ENCODE data around the gene TMEM242. TPM values are rescaled to one million over a fixed set of nuclear protein-coding genes. Genes with fewer than 3 reads are reported as not detected.

Gene TMEM242
- total and polyA plus RNA-seq, 7 donors: 1.8 to 10.0 (median 6.9) TPM

GRCh38 chr6:157276134-157276532, 47.2 kb downstream of the TMEM242 start:
- peaks cover 0 to 17% (median 12%) of the 10 kb centered on the region in 4 donors for H3K4me1 ChIP-seq
- no peak overlapping the region for H3K4me3 ChIP-seq
- 71 to 85% methylated on average over 3 of the region's 3 CpGs for WGBS, 2 donors
- no peaks in the 10 kb centered on the region for H3K27me3 ChIP-seq
- no peak for DNase-seq
- H3K9me3 ChIP-seq: no peaks in the 10 kb centered on the region
- no peaks in the 10 kb centered on the region for H3K36me3 ChIP-seq
- no peak for TF ChIP-seq POLR2A (IDR thresholded peaks at IDR 0.05)
- TF ChIP-seq CTCF (IDR thresholded peaks at IDR 0.05): no peak
- TF ChIP-seq EP300 (IDR thresholded peaks at IDR 0.05): no peak
- no peak for TF ChIP-seq POLR2AphosphoS5 (IDR thresholded peaks at IDR 0.05)
- H3K27ac ChIP-seq: no peak overlapping the region
- intact Hi-C loops (cut with DNase I): no loop called here

- Histone ChIP-seq H3K4me1 (peaks cover 0 to 19% (median 15%) of the 10 kb centered on the region in 4 donors), H3K36me3 (no peaks in the 10 kb centered on the region), H3K27me3 (no peaks in the 10 kb centered on the region), H3K27ac (peak overlapping the region; percentile 75 to 87 (median 84)), H3K4me3 (peak overlapping the region; percentile 40 to 72 (median 62)), H3K9me3 (no peaks in the 10 kb centered on the region)
- DNase-seq: peak; percentile 86
- 1% methylated on average over 93 of the region's 93 CpGs for WGBS, 2 donors
- TF ChIP-seq EP300 (IDR thresholded peaks at IDR 0.05): no peak
- peak in 1 of 4 donors; percentile 22 for TF ChIP-seq POLR2AphosphoS5 (IDR thresholded peaks at IDR 0.05)
- TF ChIP-seq CTCF (IDR thresholded peaks at IDR 0.05): peak in 3 of 4 experiments; percentile 17 to 91 (median 32)
- intact Hi-C loops (cut with DNase I): loop anchor here (1.0 to 2.0 kb wide), 5 partner anchors 38 to 1947 kb away; no protein-coding TSS in a partner anchor
These were observed 48.7 kb downstream of the TMEM242 start for GRCh38 chr6:157274471-157275226.

DNA sequence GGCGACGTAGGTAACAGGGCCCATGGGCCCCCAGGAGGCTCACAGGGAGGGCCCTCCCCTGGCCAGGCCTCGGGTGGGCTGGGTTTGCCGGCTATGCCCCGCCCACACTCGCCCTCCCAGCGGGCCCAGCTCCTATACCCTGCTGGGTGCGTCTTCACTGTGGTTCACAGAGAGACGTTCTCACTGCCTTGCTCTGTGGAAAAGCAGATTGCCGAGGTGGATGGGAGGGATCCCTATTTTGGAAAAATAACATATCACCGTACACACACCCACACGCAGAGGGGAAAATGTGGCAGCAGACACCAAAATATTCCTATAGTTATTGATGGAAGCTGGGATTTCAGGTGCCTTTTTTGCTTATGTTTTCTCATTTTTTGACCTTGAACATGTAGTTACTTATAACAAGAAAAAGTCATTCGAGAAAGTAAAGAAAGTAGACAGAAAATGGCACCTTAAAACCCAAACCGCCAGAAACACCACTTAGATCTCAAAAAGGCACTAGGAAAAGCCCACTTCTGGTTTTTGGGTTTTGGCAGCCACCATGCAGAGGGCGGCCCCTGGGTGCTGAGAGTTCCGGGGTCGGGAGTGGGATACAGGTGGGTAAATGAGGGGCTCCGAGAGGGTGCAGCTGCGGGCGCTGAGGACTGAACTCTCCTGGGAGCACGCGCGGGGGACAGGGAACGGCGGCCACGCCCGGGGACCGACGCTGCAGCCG, 49.4 kb downstream of the TMEM242 start:
- intact Hi-C loops (cut with DNase I): loop anchor here (1.0 to 2.0 kb wide), 5 partner anchors 37 to 1947 kb away; no protein-coding TSS in a partner anchor
- 6 to 11% methylated on average over 30 of the region's 30 CpGs for WGBS, 2 donors
- no peaks in the 10 kb centered on the region for H3K27me3 ChIP-seq
- H3K27ac ChIP-seq: peak overlapping the region; percentile 75 to 87 (median 84)
- no peaks in the 10 kb centered on the region for H3K9me3 ChIP-seq
- H3K4me3 ChIP-seq: peak overlapping the region; percentile 40 to 72 (median 62)
- no peak for DNase-seq
- peaks cover 0 to 26% (median 22%) of the 10 kb centered on the region in 4 donors for H3K4me1 ChIP-seq
- peak in 1 of 2 donors; percentile 26 for TF ChIP-seq POLR2A (IDR thresholded peaks at IDR 0.05)
- no peak for TF ChIP-seq CTCF (IDR thresholded peaks at IDR 0.05)
- TF ChIP-seq EP300 (IDR thresholded peaks at IDR 0.05): no peak
- H3K36me3 ChIP-seq: no peaks in the 10 kb centered on the region

GRCh38 chr6:157272866-157273755, 50.2 kb downstream of the TMEM242 start:
- DNase-seq: no peak
- Histone ChIP-seq H3K36me3 (no peaks in the 10 kb centered on the region), H3K27ac (peak overlapping the region; percentile 75 to 87 (median 84)), H3K9me3 (no peaks in the 10 kb centered on the region), H3K4me1 (peaks cover 0 to 32% (median 27%) of the 10 kb centered on the region in 4 donors), H3K4me3 (no peak overlapping the region), H3K27me3 (no peaks in the 10 kb centered on the region)
- intact Hi-C loops (cut with DNase I): no loop called here
- 83 to 84% methylated on average over 19 of the region's 19 CpGs for WGBS, 2 donors
- TF ChIP-seq CTCF (IDR thresholded peaks at IDR 0.05): no peak
- TF ChIP-seq POLR2AphosphoS5 (IDR thresholded peaks at IDR 0.05): no peak
- no peak for TF ChIP-seq EP300 (IDR thresholded peaks at IDR 0.05)
- no peak for TF ChIP-seq POLR2A (IDR thresholded peaks at IDR 0.05)
